ENCODE measurements around the gene EPN2. TPM values are rescaled to one million over a fixed set of nuclear protein-coding genes. Genes with fewer than 3 reads are reported as not detected.

EPN2 gene
- total RNA-seq, 2 donors from 2014 or later, result 28.7 to 47.9 TPM

- ATAC-seq (ENCODE audit: insufficient number of reproducible peaks, low FRiP score, low read depth), result no peak
- H3K27ac ChIP-seq, result no peak overlapping the region
- H3K9me3 ChIP-seq, result no peaks in the 10 kb centered on the region
- no peaks in the 10 kb centered on the region for H3K27me3 ChIP-seq (replicated peaks; ENCODE audit: insufficient read depth)
- H3K4me1 ChIP-seq (ENCODE audit: control insufficient read depth in 1 of 2, low read depth in 2 of 2), result peaks cover 0 to 8% of the 10 kb centered on the region in 2 donors
- H3K36me3 ChIP-seq, result no peaks in the 10 kb centered on the region
- DNase-seq (ENCODE audit: low spot score), result no peak
- no peak overlapping the region for H3K4me3 ChIP-seq
- no peak for TF ChIP-seq CTCF (IDR thresholded peaks at IDR 0.05)
Measured at GRCh38 chr17:19361326-19361725, 124.2 kb downstream of the EPN2 start.

- no peak for TF ChIP-seq CTCF (IDR thresholded peaks at IDR 0.05)
- Histone ChIP-seq H3K9me3 (no peaks in the 10 kb centered on the region), H3K27ac (peak overlapping the region; percentile 47 to 70), H3K4me1 (ENCODE audit: control insufficient read depth in 1 of 2, low read depth in 2 of 2) (peaks cover 0 to 8% of the 10 kb centered on the region in 2 donors), H3K4me3 (peak overlapping the region; percentile 88), H3K36me3 (no peaks in the 10 kb centered on the region), H3K27me3 (replicated peaks; ENCODE audit: insufficient read depth) (no peaks in the 10 kb centered on the region)
- peak; percentile 1 for ATAC-seq (ENCODE audit: insufficient number of reproducible peaks, low FRiP score, low read depth)
- DNase-seq (ENCODE audit: low spot score), result no peak
Measured at GRCh38 chr17:19361944-19362276, 124.7 kb downstream of the EPN2 start.

GRCh38 chr17:19362277-19363113 lies 125.3 kb downstream of the EPN2 start, which contains the start of gene B9D1:
Gene B9D1 (minus strand): TSS chr17:19362723. CDS start chr17:19362569, 154 bp downstream.
- ATAC-seq (ENCODE audit: insufficient number of reproducible peaks, low FRiP score, low read depth), result peak; percentile 84
- Histone ChIP-seq H3K9me3 (no peaks in the 10 kb centered on the region), H3K4me3 (peak within 1 kb of the TSS; percentile 88), H3K27me3 (replicated peaks; ENCODE audit: insufficient read depth) (no peaks in the 10 kb centered on the region), H3K4me1 (ENCODE audit: control insufficient read depth in 1 of 2, low read depth in 2 of 2) (peaks cover 0 to 8% of the 10 kb centered on the region in 2 donors), H3K36me3 (no peaks in the 10 kb centered on the region), H3K27ac (peak within 1 kb of the TSS; percentile 47 to 70)
- DNase-seq (ENCODE audit: low spot score), result peak; percentile 55
- TF ChIP-seq CTCF (IDR thresholded peaks at IDR 0.05), result peak; percentile 98

GRCh38 chr17:19363114-19363438 lies 125.9 kb downstream of the EPN2 start:
- Histone ChIP-seq H3K4me3 (peak overlapping the region; percentile 88), H3K27me3 (replicated peaks; ENCODE audit: insufficient read depth) (no peaks in the 10 kb centered on the region), H3K27ac (peak overlapping the region; percentile 47 to 70), H3K36me3 (no peaks in the 10 kb centered on the region), H3K4me1 (ENCODE audit: control insufficient read depth in 1 of 2, low read depth in 2 of 2) (peaks cover 0 to 8% of the 10 kb centered on the region in 2 donors), H3K9me3 (no peaks in the 10 kb centered on the region)
- no peak for ATAC-seq (ENCODE audit: insufficient number of reproducible peaks, low FRiP score, low read depth)
- TF ChIP-seq CTCF (IDR thresholded peaks at IDR 0.05), result peak; percentile 11
- DNase-seq (ENCODE audit: low spot score), result no peak

GRCh38 chr17:19363460-19364035 lies 126.4 kb downstream of the EPN2 start:
- Histone ChIP-seq H3K9me3 (no peaks in the 10 kb centered on the region), H3K27ac (no peak overlapping the region), H3K4me3 (no peak overlapping the region), H3K36me3 (no peaks in the 10 kb centered on the region), H3K27me3 (replicated peaks; ENCODE audit: insufficient read depth) (no peaks in the 10 kb centered on the region), H3K4me1 (ENCODE audit: control insufficient read depth in 1 of 2, low read depth in 2 of 2) (peaks cover 0 to 8% of the 10 kb centered on the region in 2 donors)
- ATAC-seq (ENCODE audit: insufficient number of reproducible peaks, low FRiP score, low read depth), result no peak
- DNase-seq (ENCODE audit: low spot score), result no peak
- no peak for TF ChIP-seq CTCF (IDR thresholded peaks at IDR 0.05)
